Effector memory CD4-positive, alpha-beta T cell (primary cell): ENCODE data around the gene SORCS3.

Experiments used
- DNase-seq, 3 donors: peaks; one replicate each; pipeline ENCODE4 v3.0.0-alpha.2; 2020
- H3K27ac ChIP-seq: 2 replicates; pipeline ENCODE4 v1.7.0; 2013; ENCODE audit warnings: mild to moderate bottlenecking, low read length, moderate library complexity; ENCODE audit not compliant: insufficient read depth, poor library complexity, severe bottlenecking
- H3K27me3 ChIP-seq: replicated peaks from 2 replicates; pipeline ENCODE4 v1.7.0; 2013; ENCODE audit warnings: mild to moderate bottlenecking, low read length; ENCODE audit not compliant: insufficient read depth, control insufficient read depth, poor library complexity, severe bottlenecking
- H3K36me3 ChIP-seq: 2 replicates; pipeline ENCODE4 v1.7.0; 2013; ENCODE audit warnings: mild to moderate bottlenecking, low read length, moderate library complexity; ENCODE audit not compliant: control insufficient read depth, insufficient read depth
- H3K4me1 ChIP-seq: 2 replicates; pipeline ENCODE4 v1.7.0; 2013; ENCODE audit warnings: low read length, mild to moderate bottlenecking; ENCODE audit not compliant: control insufficient read depth, insufficient read depth, poor library complexity, severe bottlenecking
- H3K4me3 ChIP-seq: 2 replicates; pipeline ENCODE4 v1.7.0; 2013; ENCODE audit warnings: low read length, low read depth, mild to moderate bottlenecking; ENCODE audit not compliant: insufficient read depth, poor library complexity, severe bottlenecking
- H3K9me3 ChIP-seq: 2 replicates; pipeline ENCODE4 v1.7.0; 2013; ENCODE audit warnings: mild to moderate bottlenecking, low read length, moderate library complexity; ENCODE audit not compliant: control insufficient read depth

The SORCS3 gene

GRCh38 chr10:104766341-104766740 is 125.3 kb downstream of the SORCS3 start:
- Histone ChIP-seq H3K9me3 (no peaks in the 10 kb centered on the region), H3K36me3 (no peaks in the 10 kb centered on the region), H3K27ac (no peak overlapping the region), H3K4me3 (no peak overlapping the region), H3K4me1 (no peaks in the 10 kb centered on the region), H3K27me3 (no peaks in the 10 kb centered on the region)
- DNase-seq: no peak

- no peak overlapping the region for H3K4me3 ChIP-seq
- no peak for DNase-seq
Observed at GRCh38 chr10:104767282-104767681, 126.2 kb downstream of the SORCS3 start.

GRCh38 chr10:104767745-104768144 is 126.7 kb downstream of the SORCS3 start:
- H3K27me3 ChIP-seq: no peaks in the 10 kb centered on the region
- H3K27ac ChIP-seq: no peak overlapping the region
- H3K36me3 ChIP-seq: no peaks in the 10 kb centered on the region
- no peak overlapping the region for H3K4me3 ChIP-seq
- H3K9me3 ChIP-seq: no peaks in the 10 kb centered on the region
- H3K4me1 ChIP-seq: no peaks in the 10 kb centered on the region
- DNase-seq: no peak

More at GRCh38 chr10:104767282-104767681, 126.2 kb downstream of the SORCS3 start:
- no peaks in the 10 kb centered on the region for H3K27me3 ChIP-seq
- no peaks in the 10 kb centered on the region for H3K36me3 ChIP-seq
- no peaks in the 10 kb centered on the region for H3K4me1 ChIP-seq
- no peaks in the 10 kb centered on the region for H3K9me3 ChIP-seq
- no peak overlapping the region for H3K27ac ChIP-seq

DNA sequence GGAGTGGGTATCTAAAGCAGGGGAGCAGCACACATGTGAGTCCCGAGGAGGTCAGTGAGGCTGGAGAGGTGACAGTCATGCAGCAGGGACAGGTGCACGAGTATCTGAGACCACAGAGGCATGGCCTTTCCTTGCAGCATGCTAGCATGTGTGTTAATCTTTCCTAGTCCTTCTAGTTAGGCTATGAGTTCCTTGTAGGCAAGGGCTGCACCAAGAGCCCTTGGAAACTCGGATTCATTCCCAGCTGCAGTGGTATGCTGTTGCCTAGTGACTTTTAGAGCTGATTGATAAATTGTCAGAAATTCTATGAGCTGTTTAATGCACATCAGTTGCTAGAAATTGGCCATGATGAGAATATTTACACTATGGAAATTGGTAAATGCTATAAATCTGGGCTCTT is 132.0 kb downstream of the SORCS3 start:
- Histone ChIP-seq H3K9me3 (no peaks in the 10 kb centered on the region), H3K4me1 (no peaks in the 10 kb centered on the region), H3K27me3 (no peaks in the 10 kb centered on the region), H3K36me3 (no peaks in the 10 kb centered on the region), H3K27ac (no peak overlapping the region), H3K4me3 (no peak overlapping the region)
- no peak for DNase-seq

GRCh38 chr10:104774234-104774633 is 133.1 kb downstream of the SORCS3 start:
- DNase-seq: no peak
- no peak overlapping the region for H3K4me3 ChIP-seq
- no peaks in the 10 kb centered on the region for H3K4me1 ChIP-seq
- H3K27ac ChIP-seq: no peak overlapping the region
- H3K9me3 ChIP-seq: no peaks in the 10 kb centered on the region
- H3K36me3 ChIP-seq: no peaks in the 10 kb centered on the region
- no peaks in the 10 kb centered on the region for H3K27me3 ChIP-seq

GRCh38 chr10:104777086-104777799 is 136.2 kb downstream of the SORCS3 start:
- Histone ChIP-seq H3K9me3 (no peaks in the 10 kb centered on the region), H3K27me3 (no peaks in the 10 kb centered on the region), H3K4me3 (no peak overlapping the region)

GRCh38 chr10:104778371-104778770 is 137.3 kb downstream of the SORCS3 start:
- DNase-seq: no peak
- Histone ChIP-seq H3K4me1 (no peaks in the 10 kb centered on the region), H3K9me3 (no peaks in the 10 kb centered on the region)

More at GRCh38 chr10:104777086-104777799, 136.2 kb downstream of the SORCS3 start:
- Histone ChIP-seq H3K4me1 (no peaks in the 10 kb centered on the region), H3K36me3 (no peaks in the 10 kb centered on the region), H3K27ac (no peak overlapping the region)
- DNase-seq: no peak

GRCh38 chr10:104779701-104780100 is 138.6 kb downstream of the SORCS3 start:
- Histone ChIP-seq H3K4me1 (no peaks in the 10 kb centered on the region), H3K27me3 (no peaks in the 10 kb centered on the region), H3K4me3 (no peak overlapping the region), H3K36me3 (no peaks in the 10 kb centered on the region), H3K27ac (no peak overlapping the region), H3K9me3 (no peaks in the 10 kb centered on the region)
- no peak for DNase-seq

More at GRCh38 chr10:104778371-104778770, 137.3 kb downstream of the SORCS3 start:
- no peaks in the 10 kb centered on the region for H3K27me3 ChIP-seq
- no peak overlapping the region for H3K27ac ChIP-seq
- H3K4me3 ChIP-seq: no peak overlapping the region
- no peaks in the 10 kb centered on the region for H3K36me3 ChIP-seq

GRCh38 chr10:104780165-104780564 is 139.1 kb downstream of the SORCS3 start:
- no peak for DNase-seq
- no peaks in the 10 kb centered on the region for H3K4me1 ChIP-seq
- no peak overlapping the region for H3K27ac ChIP-seq
- H3K4me3 ChIP-seq: no peak overlapping the region
- H3K36me3 ChIP-seq: no peaks in the 10 kb centered on the region
- no peaks in the 10 kb centered on the region for H3K9me3 ChIP-seq
- no peaks in the 10 kb centered on the region for H3K27me3 ChIP-seq

DNA sequence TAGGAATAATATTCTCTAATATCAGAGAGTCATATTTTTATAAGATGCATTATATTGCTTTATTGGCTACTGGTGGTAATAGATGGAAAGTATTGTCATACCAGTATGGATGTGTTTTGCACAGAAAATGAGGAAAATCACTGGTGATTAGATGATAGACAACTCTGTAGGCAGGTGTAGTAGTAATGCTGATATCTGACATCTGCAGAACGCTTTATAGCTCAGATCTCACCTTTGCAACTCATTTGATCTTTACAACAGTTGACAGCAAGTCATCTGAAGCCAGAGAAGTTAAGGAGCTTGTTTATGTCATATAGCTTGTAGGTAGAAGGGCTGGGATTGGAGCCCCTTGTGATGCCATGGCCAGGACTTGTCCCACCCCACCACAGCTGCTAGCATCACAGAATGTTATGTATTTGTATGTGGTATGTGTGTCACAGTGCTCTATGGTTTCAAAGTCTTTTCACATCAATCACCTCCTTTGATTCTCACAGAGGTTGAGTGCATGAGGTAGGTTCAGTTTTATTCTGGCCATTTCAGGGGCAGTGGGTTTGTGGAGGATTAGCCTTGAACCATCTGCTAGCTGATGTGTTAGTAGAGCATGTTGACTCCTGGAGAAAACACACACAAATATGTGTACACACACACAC is 140.0 kb downstream of the SORCS3 start:
- no peaks in the 10 kb centered on the region for H3K9me3 ChIP-seq
- DNase-seq: no peak
- no peaks in the 10 kb centered on the region for H3K27me3 ChIP-seq
- no peaks in the 10 kb centered on the region for H3K36me3 ChIP-seq
- H3K4me3 ChIP-seq: no peak overlapping the region
- H3K27ac ChIP-seq: no peak overlapping the region
- no peaks in the 10 kb centered on the region for H3K4me1 ChIP-seq
